ENCODE measurements around the gene TSC2.
"Not testable (repeated sequence)": the region's sequence is repeated elsewhere in the genome, so short reads cannot be mapped to it uniquely, and the experiment has no call there.

Gene TSC2

GRCh38 chr16:2084895-2085625 lies 37.3 kb downstream of the TSC2 start:
- no peak for DNase-seq (ENCODE audit: low read depth in 4 of 4, low spot score in 1 of 4)

DNA sequence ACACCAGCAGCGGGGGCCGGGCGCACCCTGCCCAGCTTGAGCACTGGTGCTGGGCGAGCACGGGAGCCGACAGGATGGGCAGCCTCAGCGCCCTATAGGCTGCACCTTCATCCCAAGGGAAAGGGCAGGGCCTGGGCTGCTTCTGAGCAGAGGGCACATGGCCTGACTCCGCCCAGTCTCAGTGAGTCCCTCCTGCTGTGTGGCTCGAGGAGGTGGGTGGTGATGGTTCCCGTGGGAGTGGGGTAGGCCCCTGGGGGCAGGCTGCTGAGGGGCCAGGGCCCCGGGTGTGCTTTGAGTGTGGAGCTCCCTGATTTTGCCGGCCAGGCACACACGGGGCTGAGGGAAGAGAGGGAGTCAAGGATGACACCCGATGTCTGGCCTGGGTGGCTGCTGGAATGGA lies 37.9 kb downstream of the TSC2 start:
- no peak for DNase-seq (ENCODE audit: low read depth in 4 of 4, low spot score in 1 of 4)

GRCh38 chr16:2086106-2086742 lies 38.4 kb downstream of the TSC2 start:
- no peak for DNase-seq (ENCODE audit: low read depth in 4 of 4, low spot score in 1 of 4)

- no peak for DNase-seq (ENCODE audit: low read depth in 4 of 4, low spot score in 1 of 4)
Observed at GRCh38 chr16:2086812-2087747, 39.3 kb downstream of the TSC2 start.

DNA sequence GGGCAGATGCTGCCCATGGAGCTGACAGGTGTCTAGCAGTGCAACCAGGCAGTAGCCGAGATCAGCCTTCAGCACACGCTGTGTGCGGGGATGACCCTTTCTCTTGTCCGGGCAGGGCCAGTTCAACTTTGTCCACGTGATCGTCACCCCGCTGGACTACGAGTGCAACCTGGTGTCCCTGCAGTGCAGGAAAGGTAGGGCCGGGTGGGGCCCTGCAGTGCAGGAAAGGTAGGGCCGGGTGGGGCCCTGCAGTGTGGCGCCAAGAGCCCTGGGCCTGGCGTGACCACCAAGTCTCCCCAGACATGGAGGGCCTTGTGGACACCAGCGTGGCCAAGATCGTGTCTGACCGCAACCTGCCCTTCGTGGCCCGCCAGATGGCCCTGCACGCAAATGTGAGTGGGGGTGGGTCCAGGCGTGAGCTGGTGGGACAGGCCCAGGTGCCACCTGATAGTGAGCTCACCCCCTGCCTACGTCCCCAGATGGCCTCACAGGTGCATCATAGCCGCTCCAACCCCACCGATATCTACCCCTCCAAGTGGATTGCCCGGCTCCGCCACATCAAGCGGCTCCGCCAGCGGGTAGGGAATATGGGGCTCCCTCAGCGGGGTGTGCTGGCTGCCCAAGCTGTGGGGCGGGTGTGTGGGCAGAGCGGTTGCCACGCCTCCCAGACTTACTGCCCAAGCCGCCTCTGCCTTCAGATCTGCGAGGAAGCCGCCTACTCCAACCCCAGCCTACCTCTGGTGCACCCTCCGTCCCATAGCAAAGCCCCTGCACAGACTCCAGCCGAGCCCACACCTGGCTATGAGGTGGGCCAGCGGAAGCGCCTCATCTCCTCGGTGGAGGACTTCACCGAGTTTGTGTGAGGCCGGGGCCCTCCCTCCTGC lies 40.2 kb downstream of the TSC2 start:
- DNase-seq (ENCODE audit: low read depth in 4 of 4, low spot score in 1 of 4): no peak

GRCh38 chr16:2088759-2089358 lies 41.1 kb downstream of the TSC2 start:
- DNase-seq (ENCODE audit: low read depth in 4 of 4, low spot score in 1 of 4): no peak

DNA sequence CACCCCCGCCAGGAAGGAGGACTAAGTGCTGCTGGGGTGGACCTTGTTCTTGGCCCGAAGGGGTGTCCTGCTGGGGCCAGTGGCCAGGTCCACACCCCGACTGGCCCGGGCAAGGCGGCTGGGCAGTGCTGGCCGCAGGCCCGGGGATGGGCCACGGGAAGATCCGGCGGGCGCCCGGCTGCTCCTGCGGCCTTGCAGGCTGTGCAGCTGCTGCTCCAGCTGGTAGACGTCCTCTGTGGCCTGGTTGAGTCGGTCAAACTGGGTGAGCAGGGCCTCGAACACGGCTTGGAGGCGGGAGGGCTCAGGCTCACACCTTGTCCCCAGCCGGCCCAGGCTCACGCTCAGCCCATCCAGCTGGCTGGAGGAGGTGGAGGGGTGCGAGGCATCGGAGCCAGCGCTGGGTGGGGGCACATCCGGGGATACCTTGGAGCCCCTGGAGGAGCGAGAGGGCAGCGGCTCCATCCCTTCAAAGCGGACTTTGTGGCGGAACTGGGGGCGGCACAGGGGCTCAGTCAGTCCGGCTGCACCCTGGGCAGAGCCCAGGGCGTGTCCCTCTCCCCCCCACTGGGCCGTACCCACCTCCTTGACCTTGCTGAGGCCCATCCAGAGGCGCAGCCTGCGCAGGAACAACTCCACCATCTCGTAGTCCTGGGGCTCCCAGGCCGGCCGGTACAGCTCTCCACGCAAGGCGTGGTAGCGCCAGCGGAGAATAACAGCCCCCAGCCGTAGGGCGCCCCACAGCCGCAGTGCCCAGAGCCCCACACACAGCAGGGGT lies 42.1 kb downstream of the TSC2 start:
- no peak for DNase-seq (ENCODE audit: low read depth in 4 of 4, low spot score in 1 of 4)

- DNase-seq (ENCODE audit: low read depth in 4 of 4, low spot score in 1 of 4): no peak
Observed at GRCh38 chr16:2090481-2090776, 42.6 kb downstream of the TSC2 start.

DNA sequence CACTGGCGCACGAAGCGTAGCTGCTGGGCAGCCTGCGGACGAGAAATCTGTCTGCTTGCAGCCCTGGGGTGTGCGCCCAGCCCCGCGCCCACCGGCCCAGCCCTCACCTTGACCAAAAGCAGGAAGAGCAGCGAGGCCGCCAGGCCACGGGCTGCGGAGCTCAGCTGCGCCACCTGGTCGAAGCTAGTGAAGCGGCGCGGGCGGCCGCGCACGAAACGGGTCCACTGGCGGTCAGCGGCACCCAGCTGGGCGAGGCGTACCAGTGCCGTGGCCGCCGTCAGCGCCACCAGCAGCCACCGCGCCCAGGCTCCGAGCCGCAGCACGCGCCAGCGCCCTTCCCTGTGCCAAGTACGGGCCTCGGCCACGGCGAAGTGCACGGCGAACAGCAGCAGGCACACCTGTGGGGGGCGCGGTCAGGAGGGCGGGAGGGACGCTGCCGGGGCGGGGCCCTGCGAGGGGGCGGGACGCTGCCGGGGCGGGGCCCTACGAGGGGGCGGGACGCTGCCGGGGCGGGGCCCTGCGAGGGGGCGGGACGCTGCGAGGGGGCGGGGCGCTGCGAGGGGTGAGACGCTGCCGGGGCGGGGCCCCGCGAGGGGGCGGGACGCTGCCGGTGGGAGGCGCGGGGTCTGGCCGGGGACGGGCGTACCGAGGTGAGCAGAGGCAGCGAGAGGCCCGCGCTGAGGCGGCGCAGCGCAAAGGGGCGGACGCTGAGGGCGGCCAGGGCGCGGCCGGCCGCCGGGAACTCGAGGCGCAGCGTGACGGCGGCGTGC lies 43.2 kb downstream of the TSC2 start:
- no peak for DNase-seq (ENCODE audit: low read depth in 4 of 4, low spot score in 1 of 4)

- no peak for DNase-seq (ENCODE audit: low read depth in 4 of 4, low spot score in 1 of 4)
Observed at GRCh38 chr16:2091547-2092255, 43.9 kb downstream of the TSC2 start.

- no peak for DNase-seq (ENCODE audit: low read depth in 4 of 4, low spot score in 1 of 4)
Observed at GRCh38 chr16:2092256-2092620, 44.5 kb downstream of the TSC2 start.

- DNase-seq (ENCODE audit: low read depth in 4 of 4, low spot score in 1 of 4): no peak
Observed at GRCh38 chr16:2092866-2093265, 45.1 kb downstream of the TSC2 start.

GRCh38 chr16:2093793-2094192 lies 46.0 kb downstream of the TSC2 start:
- DNase-seq (ENCODE audit: low read depth in 4 of 4, low spot score in 1 of 4): no peak

DNA sequence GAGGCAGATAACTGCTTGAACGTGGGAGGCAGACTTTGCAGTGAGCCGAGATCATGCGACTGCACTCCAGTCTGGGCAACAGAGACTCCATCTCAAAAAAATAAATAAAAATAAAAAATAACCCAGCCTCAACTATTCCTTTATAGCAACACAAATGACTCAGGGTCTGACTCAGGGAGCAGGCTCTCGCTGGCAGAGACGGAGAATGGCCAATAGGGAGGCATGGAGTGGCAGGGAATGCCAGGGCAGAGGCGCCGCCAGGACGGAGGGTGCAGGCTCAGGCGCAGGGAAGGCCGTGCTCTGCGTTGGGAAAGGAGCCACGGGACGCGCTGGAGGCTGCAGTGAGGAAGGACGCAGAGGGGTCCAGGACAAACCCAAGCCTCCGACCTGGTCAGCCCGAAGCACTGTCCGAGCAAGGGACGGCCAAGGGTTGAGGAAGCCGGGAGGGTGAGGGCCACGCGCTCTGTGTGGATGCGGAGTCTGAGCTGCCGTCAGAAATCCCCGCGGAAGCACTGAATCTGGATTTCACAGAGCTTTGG lies 47.6 kb downstream of the TSC2 start:
- DNase-seq (ENCODE audit: low read depth in 4 of 4, low spot score in 1 of 4): no peak

GRCh38 chr16:2095918-2096582 lies 48.3 kb downstream of the TSC2 start:
- DNase-seq (ENCODE audit: low read depth in 4 of 4, low spot score in 1 of 4): no peak

DNA sequence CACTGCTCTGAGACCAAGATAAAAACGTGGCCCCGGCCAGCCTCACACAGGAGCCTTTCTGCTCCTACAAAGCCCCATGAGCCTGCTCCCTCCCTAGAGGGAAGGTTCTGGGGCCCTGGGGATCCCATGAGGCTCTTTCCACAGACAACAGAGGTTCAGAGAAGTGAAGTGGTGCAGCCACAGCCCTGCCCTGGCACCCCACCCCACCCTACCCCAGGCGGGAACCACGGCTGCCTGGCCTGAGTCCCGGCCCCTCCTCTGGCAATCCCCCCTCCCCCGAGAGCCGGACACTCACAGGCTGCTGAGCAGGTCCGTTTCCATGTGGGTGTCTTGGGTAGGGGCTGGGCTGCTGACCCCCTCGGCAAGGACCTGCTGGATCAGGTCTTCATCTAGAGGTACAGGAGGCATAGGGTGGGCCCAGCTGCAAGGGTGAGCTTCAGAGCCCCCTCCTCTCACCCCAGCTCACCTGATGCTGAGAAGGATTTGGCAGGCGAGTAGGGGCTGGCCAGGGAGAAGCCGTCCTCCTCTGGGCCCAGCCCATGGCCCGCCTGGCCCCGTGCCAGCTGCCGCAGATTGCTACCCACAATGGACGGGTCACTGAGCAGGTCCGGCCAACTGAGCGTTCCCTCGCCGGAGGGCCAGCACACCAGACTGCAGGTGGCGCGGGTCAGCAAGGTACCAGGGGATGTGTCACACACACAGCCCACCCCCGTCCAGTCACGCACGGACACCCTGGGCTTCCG lies 49.2 kb downstream of the TSC2 start:
- no peak for DNase-seq (ENCODE audit: low read depth in 4 of 4, low spot score in 1 of 4)

- not testable (repeated sequence) for DNase-seq (ENCODE audit: low read depth in 4 of 4, low spot score in 1 of 4)
Observed at GRCh38 chr16:2097689-2098088, 49.9 kb downstream of the TSC2 start.
